GM12878 (cell line): Measurements from ENCODE around the gene APBA1. TPM values are rescaled to one million over a fixed set of nuclear protein-coding genes. Genes with fewer than 3 reads are reported as not detected.

Source experiments
- ATAC-seq: fragments of 200-7000 bp; cut with Tn5 transposase; 3 replicates; pipeline ENCODE4 v1.9.1; 2020; ENCODE audit warnings: mild to moderate bottlenecking, moderate library complexity
- BruUV-seq: library from RNA; stranded (reverse); fragments of 400-500 nt; replicated peaks from 2 replicates; lab custom pipeline; 2021; lab: Mats Ljungman, UMichigan
- CTCF ChIA-PET: fragments of 300-600 bp; sonication (Branson Sonifier 250); formaldehyde crosslinking; extraction: SDS; loops from one replicate; lab custom pipeline; 2021; ENCODE audit warnings: inconsistent platforms; lab: Yijun Ruan, JAX
- POLR2A ChIA-PET: fragments of 350-600 bp; formaldehyde crosslinking; extraction: SDS; loops from one replicate; lab custom pipeline; 2021; ENCODE audit warnings: inconsistent platforms; lab: Charles Lee
- RAD21 ChIA-PET: fragments of 300-600 bp; sonication (Branson Sonifier 250); formaldehyde crosslinking; loops from one replicate; lab custom pipeline; 2023; ENCODE audit warnings: antibody characterized with exemption; ENCODE audit not compliant: unreplicated experiment; lab: Charles Lee
- SMC1A ChIA-PET: fragments of 300-600 bp; sonication (Branson Sonifier 250); formaldehyde crosslinking; loops from one replicate; lab custom pipeline; 2023; ENCODE audit not compliant: unreplicated experiment, uncharacterized antibody; lab: Charles Lee
- DNase-seq: peaks from one replicate; pipeline ENCODE4 v3.0.0-alpha.2; 2011; ENCODE audit warnings: low read depth, low spot score
- FAIRE-seq: peaks from 3 replicates; lab custom pipeline; 2011; peaks lifted over from hg19 to GRCh38; lab: Jason Lieb, UNC
- H2AFZ ChIP-seq: 2 replicates; pipeline ENCODE4 v1.6.0; 2011; ENCODE audit warnings: low read depth, low read length, control low read depth; ENCODE audit not compliant: control insufficient read depth
- H3K27ac ChIP-seq: 2 replicates; pipeline ENCODE4 v1.5.1; 2011; ENCODE audit warnings: control low read depth; ENCODE audit not compliant: control insufficient read depth, insufficient read depth
- H3K27me3 ChIP-seq, 2 experiments: replicated peaks in 1 of 2; 2 replicates each; pipeline versions ENCODE4 v1.6.0 to v1.6.1; 2011; ENCODE audit warnings: low read length in 1 of 2; ENCODE audit not compliant: control insufficient read depth in 2 of 2, insufficient read depth in 2 of 2
- H3K36me3 ChIP-seq, 2 experiments: 2 replicates each; pipeline ENCODE4 v1.5.1; 2011; ENCODE audit warnings: low read length in 1 of 2; ENCODE audit not compliant: control insufficient read depth in 2 of 2, insufficient read depth in 2 of 2
- H3K4me1 ChIP-seq: 2 replicates; pipeline ENCODE4 v1.6.1; 2011; ENCODE audit warnings: mild to moderate bottlenecking, low read length, moderate library complexity, mixed read lengths; ENCODE audit not compliant: control insufficient read depth, insufficient read depth
- H3K4me2 ChIP-seq: 2 replicates; pipeline ENCODE4 v1.6.0; 2011; ENCODE audit warnings: control low read depth; ENCODE audit not compliant: control insufficient read depth, insufficient read depth
- H3K4me3 ChIP-seq: fragments of 200-600 bp; sonication (generic); 2 replicates; pipeline ENCODE4 v1.5.1; 2016
- H3K79me2 ChIP-seq: 2 replicates; pipeline ENCODE4 v1.6.0; 2011; ENCODE audit warnings: low read length; ENCODE audit not compliant: control insufficient read depth, insufficient read depth
- H3K9ac ChIP-seq: 2 replicates; pipeline ENCODE4 v1.8.0; 2011; ENCODE audit warnings: low read length, control low read depth, mixed read lengths; ENCODE audit not compliant: control insufficient read depth, insufficient read depth
- H3K9me3 ChIP-seq: replicated peaks from 3 replicates; pipeline ENCODE4 v1.5.1; 2011; ENCODE audit warnings: mild to moderate bottlenecking, low read length; ENCODE audit not compliant: control insufficient read depth, insufficient read depth
- H4K20me1 ChIP-seq: 2 replicates; pipeline ENCODE4 v1.6.0; 2011; ENCODE audit not compliant: control insufficient read depth, insufficient read depth
- BRCA1 ChIP-seq: IDR thresholded peaks from 2 replicates; pipeline ENCODE4 v1.6.1; 2011; ENCODE audit warnings: low read depth, low read length, improper control_type of control experiment
- CREB1 ChIP-seq: IDR thresholded peaks from 2 replicates; pipeline ENCODE4 v1.6.1; 2012; ENCODE audit warnings: low read depth, mild to moderate bottlenecking, inconsistent platforms
- E4F1 ChIP-seq: fragments of 450-650 bp; IDR thresholded peaks from 2 replicates; pipeline ENCODE4 v1.6.1; 2018; ENCODE audit warnings: borderline replicate concordance, mild to moderate bottlenecking; ENCODE audit not compliant: partially characterized antibody
- ESRRA ChIP-seq: IDR thresholded peaks from 2 replicates; pipeline ENCODE4 v1.6.1; 2012; ENCODE audit warnings: mild to moderate bottlenecking, low read length, improper control_type of control experiment
- MEF2A ChIP-seq: IDR thresholded peaks from 2 replicates; pipeline ENCODE4 v1.6.1; 2011; ENCODE audit warnings: low read depth, mild to moderate bottlenecking, low read length, moderate library complexity; ENCODE audit not compliant: insufficient read depth
- MLLT1 ChIP-seq: fragments of 450-650 bp; IDR thresholded peaks from 2 replicates; pipeline ENCODE4 v1.6.1; 2016; ENCODE audit warnings: mild to moderate bottlenecking
- NKRF ChIP-seq: fragments of 450-650 bp; conservative IDR thresholded peaks from 2 replicates; pipeline ENCODE4 v1.6.1; 2017; ENCODE audit warnings: mild to moderate bottlenecking, moderate library complexity
- SIN3A ChIP-seq: IDR thresholded peaks from 2 replicates; pipeline ENCODE4 v1.6.1; 2012; ENCODE audit warnings: low read depth, low read length, improper control_type of control experiment
- SKIL ChIP-seq: fragments of 450-650 bp; IDR thresholded peaks from 2 replicates; pipeline ENCODE4 v1.6.1; 2017; ENCODE audit warnings: mild to moderate bottlenecking, low read depth, inconsistent platforms; ENCODE audit not compliant: poor library complexity, severe bottlenecking
- ZBTB11 ChIP-seq: fragments of 450-650 bp; formaldehyde crosslinking; IDR thresholded peaks from 2 replicates; pipeline ENCODE4 v1.5.0; 2022; ENCODE audit warnings: mild to moderate bottlenecking, missing genetic modification characterization
- WGBS: methylation state at CpG from one replicate; pipeline ENCODE4 v1.1.6; 2016; ENCODE audit warnings: low lambda C conversion rate; ENCODE audit not compliant: insufficient replicate concordance, insufficient coverage; ENCODE audit errors: missing lambda C conversion rate; 5-methylcytosine and 5-hydroxymethylcytosine counted together
- in situ Hi-C: fragments of 300-500 bp; cut with MboI; formaldehyde crosslinking; loops from 9 replicates; pipeline ENCODE4 v1.14.3; 2018; ENCODE audit warnings: mixed read lengths
- intact Hi-C: fragments of 100-400 bp; cut with micrococcal nuclease; formaldehyde crosslinking; loops from one replicate; pipeline ENCODE4 v1.14.2; 2022; ENCODE audit not compliant: unreplicated experiment
- polyA plus RNA-seq, 11 experiments: library from polyadenylated mRNA; depleted of rRNA in 4 of 11; unstranded in 6 of 11; stranded (reverse) in 5 of 11; fragments of >200 nt; fragmentation: Nextera tagmentation in 4 of 11; fragmentation: Illumina TruSeq in 1 of 11; extraction: Ambion mirVana in 4 of 11; extraction: Trizol in 1 of 11; gene quantifications; 1 replicate in 1 of 11; 2 replicates in 10 of 11; pipeline versions ENCODE4 v1.2.1 to v1.2.3, GENCODE V29; 2011 to 2016; ENCODE audit warnings: inconsistent platforms in 2 of 11, missing spikeins in 2 of 11, low read depth in 1 of 11
- total RNA-seq, 4 experiments: library from RNA; depleted of rRNA in 3 of 4; stranded (reverse); fragments of >200 nt in 3 of 4; fragmentation: Illumina TruSeq in 1 of 4; extraction: Trizol in 1 of 4; gene quantifications; 2 replicates each; pipeline versions ENCODE4 v1.2.1 to v1.2.3, GENCODE V29; 2013 to 2021

The APBA1 gene
- total and polyA plus RNA-seq, 10 of the 15 experiments (the other 5 are each of a cell fraction or from before 2014, with no cell fraction given) = 0.01 to 1.3 (median 0.05) TPM; not detected in 7

- no peak for TF ChIP-seq SKIL
- TF ChIP-seq MLLT1 = no peak
- TF ChIP-seq SIN3A = no peak
These were observed 139.8 kb downstream of the APBA1 start (continued) for GRCh38 chr9:69532396-69532795.

- in situ Hi-C loops (no loop called here), intact Hi-C loops (no loop called here)
- Histone ChIP-seq H3K9ac (no peak overlapping the region), H3K4me3 (no peak overlapping the region), H3K27ac (no peak overlapping the region), H3K4me1 (no peaks in the 10 kb centered on the region), H4K20me1 (no peaks in the 10 kb centered on the region), H3K79me2 (no peaks in the 10 kb centered on the region), H3K27me3 (no peaks in the 10 kb centered on the region), H3K4me2 (no peak overlapping the region), H3K36me3 (no peaks in the 10 kb centered on the region), H2AFZ (no peak overlapping the region), H3K9me3 (no peaks in the 10 kb centered on the region)
- ChIA-PET POLR2A (no interaction called here), RAD21 (no interaction called here), SMC1A (interaction anchor here (0.8 to 1.0 kb wide), 2 partner anchors 10 to 56 kb away, joined by 3 read pairs; no protein-coding TSS in a partner anchor), CTCF (interaction anchor here (0.7 kb wide), 1 partner anchor 26 kb away, joined by 3 read pairs; no protein-coding TSS in a partner anchor)
- ATAC-seq (no peak), DNase-seq (no peak), FAIRE-seq (no peak)
- 0% methylated on average over 1 of the region's 1 CpG for WGBS
- BruUV-seq = no TSS peak
- TF ChIP-seq CREB1 = no peak
- TF ChIP-seq NKRF = no peak
- no peak for TF ChIP-seq BRCA1
- TF ChIP-seq MEF2A = no peak
- TF ChIP-seq ESRRA = no peak
- TF ChIP-seq E4F1 = no peak
- no peak for TF ChIP-seq ZBTB11
These were observed 144.7 kb downstream of the APBA1 start for GRCh38 chr9:69527454-69527853.
